ENCODE measurements around the gene PACS1.
"Not testable (repeated sequence)": the region's sequence is repeated elsewhere in the genome, so short reads cannot be mapped to it uniquely, and the experiment has no call there.

Gene PACS1

DNA sequence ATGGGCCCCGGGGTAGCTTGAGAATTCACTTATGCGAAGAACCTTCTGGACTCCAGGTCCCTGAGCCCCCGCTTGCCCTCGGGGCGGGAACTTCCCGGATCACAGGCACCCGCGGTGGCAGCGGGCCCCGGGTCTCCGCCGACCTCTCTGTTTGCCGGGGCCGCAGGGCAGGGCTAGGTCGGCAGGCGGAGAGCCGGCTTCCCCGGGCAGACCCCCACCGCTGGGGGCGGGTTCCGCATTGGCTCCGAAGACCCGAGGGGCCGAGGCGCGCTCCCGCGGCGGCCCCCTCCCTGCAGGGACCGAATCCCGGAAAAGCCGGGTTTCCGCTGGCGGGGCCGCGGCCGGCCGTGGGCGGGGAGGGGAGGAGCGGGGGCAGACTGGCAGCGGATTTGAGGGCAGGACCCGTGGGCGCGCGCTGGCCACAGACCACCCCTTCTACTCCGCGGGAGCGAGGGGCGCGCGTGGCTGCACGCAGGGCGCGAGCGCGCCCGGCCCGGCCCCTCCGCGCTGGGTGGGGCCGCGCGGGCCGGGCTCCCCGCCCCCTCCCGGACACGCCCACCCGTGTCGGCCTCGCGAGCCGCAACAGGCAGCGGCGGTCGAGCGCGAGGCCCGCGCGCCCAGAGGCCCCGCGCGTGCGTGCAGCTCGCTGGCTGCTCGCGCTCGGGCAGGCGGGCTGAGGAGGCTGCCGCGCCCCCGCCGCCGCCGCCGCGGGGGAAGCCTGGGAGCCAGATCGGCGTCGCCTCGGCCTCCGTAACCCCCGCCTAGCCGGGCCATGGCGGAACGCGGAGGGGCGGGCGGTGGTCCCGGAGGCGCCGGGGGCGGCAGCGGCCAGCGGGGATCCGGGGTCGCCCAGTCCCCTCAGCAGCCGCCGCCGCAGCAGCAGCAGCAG, at the start of gene PACS1:
TSS of gene PACS1 (plus strand) at position 558 of the 889 bp plus-strand sequence. CDS start at position 773, 215 bp downstream.
- H3K27ac ChIP-seq: peak within 1 kb of the TSS; percentile 82 to 96 (median 92)
- H3K4me3 ChIP-seq: peak within 1 kb of the TSS; percentile 78 to 95 (median 91)
- peaks cover 22 to 77% (median 48%) of the 10 kb centered on the region in 11 experiments; a peak in 19 of 22 replicates for H4K20me1 ChIP-seq
- peaks cover 53 to 64% (median 61%) of the 10 kb centered on the region in 10 experiments for H3K4me1 ChIP-seq
- H3K36me3 ChIP-seq: peaks cover 49 to 66% (median 57%) of the 10 kb centered on the region in 11 experiments
- peak within 1 kb of the TSS; percentile 79 to 94 (median 89) for H3K9ac ChIP-seq
- no peak for TF ChIP-seq Cebpa-rat (IDR thresholded peaks at IDR 0.05)
- peak within 1 kb of the TSS; percentile 88 to 98 (median 94) for H3K4me2 ChIP-seq
- no peaks in the 10 kb centered on the region for H3K9me3 ChIP-seq (replicated peaks in 1 of 11)
- H3K27me3 ChIP-seq: no peaks in the 10 kb centered on the region

DNA sequence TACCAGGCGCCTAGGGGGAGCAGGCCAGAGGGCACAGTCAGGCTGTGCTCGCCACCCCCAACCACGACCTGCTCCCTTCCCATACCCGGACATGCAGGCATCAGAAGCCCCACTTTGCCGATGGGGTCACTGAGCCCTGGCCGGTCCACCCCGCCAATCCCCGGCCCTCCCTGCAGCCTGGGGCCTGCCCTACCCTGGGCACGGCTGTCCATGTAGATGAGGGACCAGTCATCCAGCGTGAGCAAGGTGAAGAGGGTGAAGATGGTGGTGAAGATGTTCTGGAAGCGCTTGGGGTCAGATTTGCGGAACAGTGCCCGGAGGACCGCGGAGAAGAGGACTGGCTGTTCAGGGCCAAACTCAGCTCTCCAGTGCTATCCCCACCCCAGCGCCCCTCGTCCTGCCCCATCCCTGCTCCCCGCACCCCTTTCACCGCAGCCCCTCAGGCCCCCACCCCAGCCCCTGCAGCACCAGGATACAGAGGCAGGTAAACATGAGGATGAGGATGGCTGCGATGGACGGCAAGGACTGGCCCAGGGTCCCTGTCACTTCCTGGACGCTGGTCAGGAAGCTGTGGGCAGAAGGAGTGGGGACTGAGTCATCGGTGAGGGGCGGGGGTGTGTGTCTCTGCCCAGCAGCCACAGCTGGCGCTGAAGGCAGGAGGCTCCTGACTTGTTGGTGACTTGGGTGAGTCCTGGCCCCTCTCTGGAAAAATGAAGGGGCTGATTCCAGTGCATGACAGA, 49.3 kb upstream of the PACS1 start:
- Histone ChIP-seq H3K36me3 (no peaks in the 10 kb centered on the region), H3K4me3 (peak overlapping the region in 6 of 10 experiments; percentile 11 to 49 (median 30); a peak in 9 of 20 replicates), H3K9me3 (replicated peaks in 1 of 11) (no peaks in the 10 kb centered on the region), H3K4me2 (peak overlapping the region; percentile 71 to 99 (median 95)), H3K4me1 (peaks cover 29 to 40% (median 36%) of the 10 kb centered on the region in 10 experiments), H4K20me1 (no peaks in the 10 kb centered on the region), H3K9ac (peak overlapping the region; percentile 38 to 71 (median 50); a peak in 19 of 22 replicates), H3K27ac (peak overlapping the region in 10 of 11 experiments; percentile 12 to 77 (median 58); a peak in 16 of 22 replicates), H3K27me3 (peaks cover 0 to 7% (median 0%) of the 10 kb centered on the region in 11 experiments; a peak in 2 of 22 replicates)
- no peak for TF ChIP-seq Cebpa-rat (IDR thresholded peaks at IDR 0.05)

- TF ChIP-seq Cebpa-rat (IDR thresholded peaks at IDR 0.05): no peak
- Histone ChIP-seq H3K27ac (peak overlapping the region in 2 of 11 experiments; percentile 42 to 45; a peak in 2 of 22 replicates), H3K27me3 (peaks cover 0 to 7% (median 0%) of the 10 kb centered on the region in 11 experiments; a peak in 2 of 22 replicates), H3K4me3 (no peak overlapping the region), H3K4me2 (peak overlapping the region; percentile 49 to 99 (median 95); a peak in 20 of 22 replicates), H4K20me1 (no peaks in the 10 kb centered on the region), H3K9ac (peak overlapping the region in 9 of 11 experiments; percentile 5 to 47 (median 39); a peak in 10 of 22 replicates), H3K9me3 (replicated peaks in 1 of 11) (no peaks in the 10 kb centered on the region), H3K36me3 (no peaks in the 10 kb centered on the region), H3K4me1 (peaks cover 21 to 36% (median 28%) of the 10 kb centered on the region in 10 experiments)
These were observed 47.5 kb upstream of the PACS1 start for GRCh38 chr11:66022401-66023185.

GRCh38 chr11:66023186-66023440, 47.0 kb upstream of the PACS1 start:
- Histone ChIP-seq H3K9ac (0 out of 22 replicates have a peak overlapping the region, but pooled peaks of 2 of the 11 experiments have one; percentile 7 to 41), H3K4me2 (0 out of 22 replicates have a peak overlapping the region, but pooled peaks of 1 of the 11 experiments have one; percentile 95), H3K4me1 (peaks cover 21 to 36% (median 28%) of the 10 kb centered on the region in 10 experiments)
- not testable (repeated sequence) for H3K27me3 ChIP-seq; H3K4me3 ChIP-seq; H3K27ac ChIP-seq; H3K9me3 ChIP-seq (replicated peaks in 1 of 11); H4K20me1 ChIP-seq; H3K36me3 ChIP-seq

DNA sequence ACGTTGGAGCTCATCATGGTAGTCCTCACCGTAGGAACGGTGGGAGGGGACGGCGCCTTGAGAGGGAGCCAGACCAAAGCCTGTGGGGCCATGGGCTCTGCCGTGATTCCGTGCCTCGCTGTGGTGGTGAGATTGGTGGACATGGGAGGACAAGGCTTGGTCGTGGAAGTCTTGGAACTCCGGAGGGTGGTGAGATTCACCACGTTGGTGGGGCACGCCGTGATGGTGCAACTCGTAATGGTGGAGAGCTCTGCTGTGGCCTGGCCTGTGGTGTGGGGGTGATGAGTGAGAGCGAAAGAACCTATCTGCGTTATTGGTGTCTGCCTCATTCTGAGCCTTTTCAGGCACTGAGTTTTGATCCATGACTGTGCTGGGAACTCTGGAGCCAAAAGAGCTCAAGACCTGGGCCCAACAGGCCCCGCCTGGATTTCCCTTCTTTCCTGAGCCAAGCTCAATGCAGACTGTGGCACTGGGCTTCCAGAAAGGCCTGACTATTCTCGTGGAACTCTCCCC, 44.0 kb upstream of the PACS1 start, which contains the start of gene CATSPER1:
TSS of gene CATSPER1 (minus strand) at position 463 of the 513 bp plus-strand sequence. CDS start at position 363, 100 bp downstream.
- no peak within 1 kb of the TSS for H3K4me2 ChIP-seq
- H3K9me3 ChIP-seq (replicated peaks in 1 of 11): no peaks in the 10 kb centered on the region
- H3K36me3 ChIP-seq: no peaks in the 10 kb centered on the region
- H3K27ac ChIP-seq: no peak within 1 kb of the TSS
- no peak for TF ChIP-seq Cebpa-rat (IDR thresholded peaks at IDR 0.05)
- H4K20me1 ChIP-seq: no peaks in the 10 kb centered on the region
- H3K9ac ChIP-seq: no peak within 1 kb of the TSS
- H3K4me1 ChIP-seq: peaks cover 8 to 18% (median 13%) of the 10 kb centered on the region in 10 experiments
- no peak within 1 kb of the TSS for H3K4me3 ChIP-seq
- peaks cover 0 to 7% (median 0%) of the 10 kb centered on the region in 11 experiments; a peak in 2 of 22 replicates for H3K27me3 ChIP-seq

GRCh38 chr11:66032957-66033735, 36.9 kb upstream of the PACS1 start:
- no peaks in the 10 kb centered on the region for H3K36me3 ChIP-seq
- H3K4me3 ChIP-seq: no peak overlapping the region
- H3K4me2 ChIP-seq: no peak overlapping the region
- H3K9ac ChIP-seq: no peak overlapping the region
- no peaks in the 10 kb centered on the region for H3K4me1 ChIP-seq
- TF ChIP-seq Cebpa-rat (IDR thresholded peaks at IDR 0.05): no peak
- H3K27ac ChIP-seq: no peak overlapping the region
- no peaks in the 10 kb centered on the region for H3K27me3 ChIP-seq
- peaks cover 7 to 16% (median 10%) of the 10 kb centered on the region in 11 experiments; a peak in 14 of 22 replicates for H3K9me3 ChIP-seq (replicated peaks in 1 of 11)
- H4K20me1 ChIP-seq: no peaks in the 10 kb centered on the region

DNA sequence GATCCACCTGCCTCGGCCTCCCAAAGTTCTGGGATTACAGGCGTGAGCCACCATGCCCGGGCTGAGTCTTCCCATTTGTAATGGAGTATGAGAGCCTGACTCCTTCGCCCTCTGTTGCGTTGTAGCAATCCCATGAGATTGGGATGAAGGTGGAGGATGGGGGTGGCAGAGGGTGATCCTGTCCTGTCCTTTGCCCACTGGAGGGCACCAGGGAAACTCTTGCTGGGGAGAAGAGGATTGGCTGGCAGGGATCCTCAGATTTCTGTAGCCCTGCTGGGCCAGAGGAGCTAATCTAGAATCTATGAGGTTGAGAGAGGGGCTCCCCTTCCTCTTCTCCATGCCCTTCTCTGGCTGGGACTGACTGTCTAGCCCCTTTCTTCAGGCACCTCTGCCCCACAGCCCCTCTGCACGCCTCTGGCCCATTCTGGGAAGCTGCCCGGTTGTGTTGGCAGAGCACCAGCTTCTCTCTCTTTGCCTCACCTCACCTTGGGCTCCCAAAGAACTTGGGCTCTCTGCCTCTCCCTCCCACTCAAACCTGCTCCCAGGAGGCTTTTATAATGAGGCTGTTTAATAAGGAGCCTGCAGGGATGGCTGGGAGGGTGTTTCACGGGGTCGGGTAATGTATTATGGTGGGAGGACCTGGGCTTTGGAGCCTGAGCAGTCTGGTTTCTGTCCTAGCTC, 34.3 kb upstream of the PACS1 start:
- Histone ChIP-seq H3K27ac (no peak overlapping the region), H4K20me1 (no peaks in the 10 kb centered on the region), H3K9me3 (replicated peaks in 1 of 11) (peaks cover 7 to 16% (median 10%) of the 10 kb centered on the region in 11 experiments; a peak in 14 of 22 replicates), H3K4me2 (no peak overlapping the region), H3K36me3 (no peaks in the 10 kb centered on the region), H3K27me3 (no peaks in the 10 kb centered on the region), H3K4me3 (no peak overlapping the region), H3K9ac (no peak overlapping the region), H3K4me1 (no peaks in the 10 kb centered on the region)
- no peak for TF ChIP-seq Cebpa-rat (IDR thresholded peaks at IDR 0.05)

Data from BLaER1 treated with 17β-estradiol and CSF1 and Interleukin-3, amounts not matched to agents 10 nM and 100 nM (cell line).